GDM1 (cell line): ENCODE results near the gene TMEM123.

Source experiments
- DNase-seq: peaks from one replicate; lab custom pipeline; 2025; lab: John Stamatoyannopoulos, UW

The TMEM123 gene

GRCh38 chr11:102452461-102453301 lies at the start of gene TMEM123:
TSS of gene TMEM123 (minus strand) at chr11:102452765. CDS start at chr11:102452623, 142 bp downstream.
- peak; percentile 89 for DNase-seq

GRCh38 chr11:102500829-102501228 lies 48.3 kb upstream of the TMEM123 start:
- no peak for DNase-seq

- DNase-seq = no peak
These were observed 47.4 kb upstream of the TMEM123 start for GRCh38 chr11:102499931-102500330.

- DNase-seq = no peak
These were observed 46.6 kb upstream of the TMEM123 start for GRCh38 chr11:102499151-102499550.

- no peak for DNase-seq
These were observed 44.5 kb upstream of the TMEM123 start for GRCh38 chr11:102497061-102497460.

GRCh38 chr11:102495161-102496042 lies 42.8 kb upstream of the TMEM123 start:
- DNase-seq = peak; percentile 48

GRCh38 chr11:102494216-102494615 lies 41.7 kb upstream of the TMEM123 start:
- DNase-seq = no peak

- no peak for DNase-seq
These were observed 41.0 kb upstream of the TMEM123 start for GRCh38 chr11:102493524-102493923.

GRCh38 chr11:102491969-102492368 lies 39.4 kb upstream of the TMEM123 start:
- DNase-seq = no peak

GRCh38 chr11:102489186-102490145 lies 36.9 kb upstream of the TMEM123 start:
- no peak for DNase-seq

- no peak for DNase-seq
These were observed 35.6 kb upstream of the TMEM123 start for GRCh38 chr11:102488208-102488607.

GRCh38 chr11:102487214-102487613 lies 34.6 kb upstream of the TMEM123 start:
- no peak for DNase-seq

- DNase-seq = no peak
These were observed 34.0 kb upstream of the TMEM123 start for GRCh38 chr11:102486584-102486983.

GRCh38 chr11:102485095-102485722 lies 32.6 kb upstream of the TMEM123 start:
- no peak for DNase-seq

GRCh38 chr11:102482433-102482832 lies 29.9 kb upstream of the TMEM123 start:
- no peak for DNase-seq

- DNase-seq = no peak
These were observed 27.2 kb upstream of the TMEM123 start for GRCh38 chr11:102479733-102480132.

- no peak for DNase-seq
These were observed 26.2 kb upstream of the TMEM123 start for GRCh38 chr11:102478673-102479299.

- no peak for DNase-seq
These were observed 24.2 kb upstream of the TMEM123 start for GRCh38 chr11:102476812-102477211.

- no peak for DNase-seq
These were observed 23.5 kb upstream of the TMEM123 start for GRCh38 chr11:102476069-102476468.

GRCh38 chr11:102473543-102473942 lies 21.0 kb upstream of the TMEM123 start:
- DNase-seq = no peak

GRCh38 chr11:102472127-102472526 lies 19.6 kb upstream of the TMEM123 start:
- DNase-seq = no peak
